CD4-positive, alpha-beta T cell treated with Interleukin-12 subunit alpha and Interleukin-12 subunit beta, for 1 hour (primary cell): ENCODE measurements around the gene NRG3.
"Not testable (repeated sequence)": the region's sequence is repeated elsewhere in the genome, so short reads cannot be mapped to it uniquely, and the experiment has no call there.

ENCODE experiments used
- DNase-seq: peaks from one replicate; pipeline ENCODE4 v3.0.0-alpha.2; 2020

The NRG3 gene

DNA sequence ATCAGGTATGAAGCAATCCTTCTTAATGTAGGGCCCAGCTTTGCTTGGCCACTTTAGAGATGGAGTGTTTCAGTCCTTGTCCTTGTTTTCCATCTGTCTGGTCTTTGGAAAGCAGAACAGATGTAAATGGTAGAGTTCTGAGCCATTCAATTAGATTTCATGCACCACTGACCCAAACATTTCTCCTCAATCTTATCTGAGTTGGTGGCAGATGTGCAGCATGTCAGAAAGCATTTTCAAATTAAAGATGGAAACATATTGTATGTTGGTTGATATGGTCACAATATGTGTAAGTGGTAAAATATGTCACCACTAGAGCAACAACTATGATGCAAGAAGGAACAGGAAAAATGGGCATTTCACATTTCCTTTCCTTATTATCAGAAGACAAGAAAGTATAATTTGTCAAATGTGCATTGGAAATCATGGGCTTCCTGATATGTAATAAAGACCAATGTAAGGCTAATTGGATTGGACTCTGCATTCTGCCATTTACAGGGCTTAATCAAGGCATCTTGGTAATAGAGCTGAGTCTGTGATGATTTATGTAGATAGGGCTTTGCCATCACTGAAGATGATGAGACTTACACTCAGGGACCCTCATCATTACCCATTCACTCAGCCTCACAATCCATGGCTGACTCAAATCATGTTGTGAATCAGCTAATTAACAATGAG lies 750.7 kb downstream of the NRG3 start:
- no peak for DNase-seq

DNA sequence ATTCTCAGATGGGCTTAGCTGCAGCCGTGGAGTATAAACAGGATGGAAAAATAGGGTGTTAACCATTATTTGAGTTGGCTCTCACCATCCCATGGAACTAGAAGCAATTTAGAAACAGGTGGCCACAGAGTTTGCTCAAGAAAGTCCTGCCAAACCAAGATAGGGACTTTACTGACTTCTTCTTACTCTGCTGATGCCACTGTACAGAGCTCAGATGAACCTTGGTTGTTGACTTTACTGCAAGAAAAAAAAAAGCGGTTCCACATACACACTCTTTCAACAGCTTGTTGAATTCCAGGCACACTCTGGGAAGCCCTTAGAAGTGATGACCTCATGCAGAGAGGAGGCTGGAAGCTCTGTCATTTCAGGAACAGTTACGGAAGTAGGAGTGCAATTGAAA lies 753.4 kb downstream of the NRG3 start:
- no peak for DNase-seq

DNA sequence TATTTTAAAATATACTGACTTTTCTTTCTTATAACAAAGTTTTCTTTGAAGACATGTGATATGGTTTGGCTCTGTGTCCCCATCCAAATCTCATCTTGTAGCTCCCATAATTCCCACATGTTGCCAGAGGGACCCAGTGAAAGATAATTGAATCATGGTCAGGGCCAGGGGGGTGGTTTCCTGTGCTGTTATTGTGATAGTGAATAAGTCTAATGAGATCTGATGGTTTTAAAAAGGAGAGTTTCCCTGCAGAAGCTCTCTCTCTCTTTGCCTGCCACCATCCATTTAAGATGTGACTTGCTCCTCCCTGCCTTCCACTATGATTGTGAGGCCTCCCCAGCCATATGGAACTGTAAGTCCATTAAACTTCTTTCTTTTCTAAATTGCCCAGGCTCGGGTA lies 768.1 kb downstream of the NRG3 start:
- DNase-seq: no peak

DNA sequence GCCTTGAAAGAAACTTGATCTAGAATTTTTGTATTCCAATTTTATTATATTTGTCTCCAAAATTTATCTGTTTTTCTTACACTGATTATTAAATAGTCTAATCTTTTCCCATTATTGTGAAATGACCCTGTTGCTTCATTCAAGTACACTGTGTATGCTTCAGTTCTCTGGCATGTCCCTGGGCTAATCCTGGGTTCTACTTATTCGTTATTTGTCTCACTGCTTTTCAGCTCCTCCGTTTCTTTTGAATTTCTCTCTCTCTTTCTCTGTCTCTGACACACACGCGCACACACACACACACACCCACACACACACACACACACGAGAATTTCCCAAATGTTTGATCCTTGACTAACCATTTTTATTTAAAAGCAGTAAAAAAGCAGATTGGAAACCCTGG lies 768.6 kb downstream of the NRG3 start:
- no peak for DNase-seq

DNA sequence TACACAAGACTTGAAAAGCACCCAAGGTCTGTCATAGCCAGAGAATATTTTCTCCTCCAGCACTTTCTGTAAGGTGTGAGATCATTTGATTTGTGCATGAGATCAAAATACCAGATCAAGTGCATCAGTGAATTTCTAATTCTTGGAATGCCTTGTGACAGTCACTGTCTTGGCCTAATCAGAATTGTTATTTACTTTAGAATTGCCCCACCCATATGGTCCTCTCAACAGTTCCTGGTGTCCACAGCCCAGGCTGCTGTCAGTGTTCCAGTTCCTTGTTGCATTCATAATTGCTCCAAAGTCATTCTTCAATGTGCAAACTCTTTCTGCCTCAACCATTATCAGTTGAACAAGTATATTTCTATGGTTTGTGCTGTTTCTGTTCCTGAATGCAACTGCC lies 770.2 kb downstream of the NRG3 start:
- DNase-seq: no peak

DNA sequence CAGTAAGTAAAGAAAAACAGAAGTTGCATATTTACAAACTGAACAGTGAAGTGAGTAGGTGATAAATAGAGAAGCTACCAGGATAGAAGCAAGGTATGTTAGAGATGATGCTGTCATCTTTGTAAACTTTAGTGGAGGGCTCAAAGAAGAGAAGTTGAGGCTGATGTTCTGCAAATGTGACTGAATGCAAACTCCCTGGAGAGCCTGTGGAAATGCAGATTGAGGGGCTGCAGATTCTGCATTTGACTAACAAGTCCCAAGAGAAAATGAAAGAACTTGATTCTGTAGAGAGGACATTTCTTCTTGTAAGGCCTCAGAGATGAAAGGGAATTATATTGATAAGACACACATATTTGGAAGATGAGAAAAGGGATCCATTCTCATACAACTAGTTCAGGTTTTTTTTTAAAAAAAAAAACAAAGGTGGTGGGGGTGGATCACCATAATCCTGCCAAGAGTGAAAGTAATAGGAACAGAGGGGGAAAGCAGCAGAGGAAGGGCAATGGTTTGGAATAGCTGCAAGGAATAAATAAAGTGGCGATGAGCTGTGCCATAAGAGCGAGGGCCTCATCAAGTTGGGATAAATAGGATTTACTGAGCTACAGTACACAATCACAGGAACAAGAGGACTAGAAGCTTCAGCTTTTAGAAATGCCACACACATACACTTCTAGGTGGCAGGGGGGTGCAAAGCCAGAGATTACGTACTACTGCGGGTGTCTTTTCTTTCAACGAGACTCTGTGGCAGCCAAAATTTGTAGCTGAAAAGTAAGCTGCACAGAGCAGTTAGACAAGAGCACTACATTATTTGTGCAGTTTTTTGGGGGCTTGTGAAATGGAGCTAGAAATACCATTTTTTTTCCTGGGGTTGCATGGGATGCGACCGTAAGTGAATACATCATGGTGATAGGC lies 778.5 kb downstream of the NRG3 start:
- no peak for DNase-seq

DNA sequence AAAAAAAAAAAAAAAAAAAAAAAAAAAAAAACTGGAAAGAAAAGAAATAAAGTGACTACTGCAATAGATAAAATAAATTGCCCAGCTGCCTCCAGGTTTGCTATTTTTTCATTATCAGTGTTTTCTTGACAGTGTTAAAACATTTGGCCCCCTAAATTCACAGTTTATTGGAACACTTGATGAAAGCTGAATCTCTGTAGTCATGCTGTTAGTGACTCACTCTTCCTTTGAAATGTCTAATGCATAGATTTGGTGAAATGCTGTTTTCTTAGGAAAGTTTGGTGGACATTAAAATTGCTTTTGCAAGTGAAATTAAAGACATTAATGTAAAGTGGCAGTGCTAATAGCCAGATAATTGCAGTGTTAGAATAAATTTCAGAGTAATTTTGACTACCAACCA lies 785.2 kb downstream of the NRG3 start:
- DNase-seq: no peak

DNA sequence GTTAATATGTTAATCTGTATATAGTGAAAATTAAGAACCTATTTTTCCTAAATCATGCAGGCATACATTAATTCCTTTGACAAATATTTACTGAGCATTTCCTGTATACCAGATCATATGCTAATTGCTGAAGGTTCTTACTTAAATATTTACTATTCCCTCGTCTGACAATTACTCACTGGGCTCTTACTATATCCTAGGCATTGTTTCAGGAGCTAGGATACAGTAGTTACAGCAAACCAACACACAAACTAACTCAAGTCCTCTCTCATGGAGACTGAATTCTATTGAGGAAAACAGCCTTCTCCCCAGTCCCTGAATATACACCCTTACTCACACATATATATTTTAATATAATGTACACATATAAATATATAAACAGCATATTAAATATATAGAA lies 786.0 kb downstream of the NRG3 start:
- no peak for DNase-seq

DNA sequence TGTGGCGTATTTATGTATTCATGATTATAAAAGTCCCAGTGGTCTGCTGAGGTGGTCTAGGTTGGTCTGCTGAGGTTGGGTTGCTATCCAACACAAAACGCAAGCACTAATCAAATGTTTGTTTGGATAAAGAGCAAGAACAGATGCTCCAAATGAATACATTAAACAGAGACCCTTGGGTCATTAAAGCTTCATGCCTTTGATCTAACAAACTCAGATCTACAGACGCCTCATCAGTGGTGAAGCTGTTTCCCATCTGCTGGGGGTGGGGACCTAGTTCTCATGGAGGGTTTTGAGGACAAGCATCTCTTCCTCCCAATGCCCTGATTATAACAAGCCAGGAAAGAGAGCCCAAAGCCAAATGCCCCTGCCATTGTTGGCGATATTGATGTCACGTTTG lies 786.7 kb downstream of the NRG3 start:
- DNase-seq: no peak

DNA sequence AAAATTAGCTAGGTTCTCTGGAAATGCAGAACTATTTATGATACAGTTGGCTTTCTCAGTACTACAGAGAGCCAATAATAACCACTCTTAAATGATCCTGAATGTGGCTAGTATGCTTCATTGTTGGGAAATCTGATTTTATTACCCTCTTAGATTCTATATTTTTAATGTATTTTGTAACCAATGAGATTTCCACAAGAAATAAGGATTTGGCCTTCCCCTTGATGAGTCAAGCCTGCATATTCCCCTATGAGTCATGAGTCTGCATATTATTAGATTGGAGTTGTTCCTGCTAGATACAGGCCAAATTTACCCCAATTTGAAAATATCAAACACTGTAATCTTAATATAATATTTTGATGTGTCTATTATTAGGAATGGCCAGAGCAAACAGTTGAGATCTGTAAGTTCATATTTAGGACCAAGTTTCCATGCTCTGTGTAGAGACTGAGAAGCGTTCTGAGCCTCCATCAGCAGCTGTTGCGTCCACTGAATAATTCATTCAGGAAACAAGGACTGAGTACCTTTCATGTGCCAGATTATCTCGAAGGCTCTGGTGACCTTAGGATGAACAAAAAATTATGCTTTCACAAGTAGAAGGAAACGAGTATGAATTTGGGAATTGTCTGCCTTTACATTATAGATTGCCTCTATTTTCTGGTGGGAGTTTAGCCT lies 793.4 kb downstream of the NRG3 start:
- DNase-seq: no peak

DNA sequence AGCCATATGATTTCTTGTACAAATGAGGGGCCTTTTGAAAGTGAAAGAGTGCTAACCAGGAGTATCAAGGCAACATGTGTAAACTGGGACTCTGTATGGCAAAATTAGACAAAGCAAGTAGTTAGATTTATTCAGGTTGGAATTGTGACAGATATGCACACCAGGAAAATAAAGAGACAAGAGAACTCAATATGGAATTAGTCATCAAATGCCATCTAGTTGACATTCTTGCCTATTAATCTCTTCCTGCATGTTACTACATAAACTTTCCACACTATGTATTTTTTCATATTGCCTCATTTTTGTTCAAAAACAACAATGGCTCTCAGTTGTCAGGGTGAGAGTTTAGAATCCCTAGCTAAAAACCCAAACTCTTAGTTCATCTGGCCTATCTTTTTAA lies 799.0 kb downstream of the NRG3 start:
- DNase-seq: no peak

DNA sequence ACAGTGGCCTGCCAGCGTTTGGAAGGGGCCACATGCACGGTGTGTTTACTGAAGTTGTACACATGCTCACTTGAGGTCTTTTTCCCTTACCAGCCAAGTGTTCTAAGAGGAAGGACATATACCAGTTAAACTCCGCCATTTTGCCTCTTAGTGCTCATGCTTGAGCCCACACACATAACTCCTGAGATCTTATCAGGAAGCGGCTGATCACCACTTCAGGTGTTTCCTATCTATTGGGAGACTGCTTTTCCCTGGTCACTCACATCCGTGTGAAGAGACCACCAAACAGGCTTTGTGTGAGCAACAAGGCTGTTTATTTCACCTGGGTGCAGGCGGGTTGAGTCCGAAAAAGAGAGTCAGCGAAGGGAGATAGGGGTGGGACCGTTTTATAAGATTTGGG lies 802.9 kb downstream of the NRG3 start:
- not testable (repeated sequence) for DNase-seq

DNA sequence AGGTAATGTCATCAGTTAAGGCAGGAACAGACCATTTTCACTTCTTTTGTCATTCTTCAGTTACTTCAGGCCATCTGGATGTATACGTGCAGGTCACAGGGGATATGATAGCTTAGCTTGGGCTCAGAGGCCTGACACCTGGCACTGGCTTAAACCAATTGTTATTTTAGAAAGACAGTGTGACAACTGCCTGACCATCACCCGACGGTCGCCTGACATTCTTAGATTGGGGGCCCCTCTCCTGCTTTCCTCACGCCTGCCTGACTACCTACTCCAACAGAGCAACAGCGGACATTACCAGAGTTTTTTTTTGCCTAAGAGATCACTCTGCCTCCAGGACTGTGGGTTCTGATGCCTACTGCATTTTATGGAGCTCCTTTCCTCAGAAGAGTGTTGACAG lies 803.5 kb downstream of the NRG3 start:
- not testable (repeated sequence) for DNase-seq

DNA sequence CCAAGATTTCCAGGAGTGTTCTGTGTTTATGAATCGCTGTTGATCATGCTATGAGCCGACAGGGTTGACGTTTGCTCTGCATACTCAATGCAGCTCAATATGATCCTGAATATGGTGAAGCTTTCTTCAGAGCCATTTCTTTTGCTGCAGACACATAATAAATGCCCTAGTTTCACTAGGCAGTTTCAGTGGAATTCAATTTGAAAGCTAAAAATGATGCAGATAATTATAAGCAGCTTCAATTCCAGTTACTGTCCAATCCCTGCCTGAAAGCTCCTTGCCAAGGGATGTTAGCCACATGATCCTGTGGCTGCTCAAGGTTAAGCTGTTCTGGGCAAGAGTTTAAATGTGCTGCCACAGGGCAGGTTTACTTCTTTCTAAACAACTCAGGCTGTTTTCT lies 805.6 kb downstream of the NRG3 start:
- no peak for DNase-seq

DNA sequence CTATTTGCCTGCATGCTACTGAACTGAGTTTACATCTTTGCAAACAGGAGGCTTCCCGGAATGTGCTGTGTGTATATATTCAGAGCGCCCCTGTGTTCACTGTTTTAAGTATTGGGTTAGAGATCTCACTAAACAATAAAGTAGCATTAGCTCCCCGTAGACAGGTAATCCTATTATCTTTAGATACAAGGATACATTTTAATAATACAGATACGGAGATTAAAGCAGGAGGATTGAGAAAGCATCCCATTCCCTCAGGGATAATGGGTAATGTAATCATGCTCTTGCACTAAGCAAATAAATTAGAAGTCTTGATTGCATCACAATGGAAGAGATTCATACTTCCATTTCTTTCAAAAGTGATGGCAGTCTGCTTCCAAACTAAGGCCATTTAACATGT lies 809.0 kb downstream of the NRG3 start:
- DNase-seq: no peak

DNA sequence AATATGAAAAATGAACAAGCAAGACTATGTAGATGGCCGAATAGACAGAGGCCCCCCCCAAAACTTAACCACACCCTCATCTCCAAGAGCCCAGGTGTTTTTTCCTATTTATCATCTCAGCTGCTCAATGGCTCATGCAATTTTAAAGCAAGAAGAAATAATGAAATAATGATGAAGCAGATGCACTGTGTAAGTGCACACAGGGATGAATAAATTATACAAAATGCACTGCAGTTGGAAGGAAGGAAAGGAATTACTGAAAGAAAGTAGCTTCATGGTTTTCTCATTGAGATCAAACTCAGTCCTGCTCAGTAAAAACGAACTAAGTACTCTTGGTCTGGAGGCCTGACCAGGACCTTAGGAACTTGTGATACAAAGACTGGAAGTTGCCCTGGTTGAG lies 810.1 kb downstream of the NRG3 start:
- no peak for DNase-seq

DNA sequence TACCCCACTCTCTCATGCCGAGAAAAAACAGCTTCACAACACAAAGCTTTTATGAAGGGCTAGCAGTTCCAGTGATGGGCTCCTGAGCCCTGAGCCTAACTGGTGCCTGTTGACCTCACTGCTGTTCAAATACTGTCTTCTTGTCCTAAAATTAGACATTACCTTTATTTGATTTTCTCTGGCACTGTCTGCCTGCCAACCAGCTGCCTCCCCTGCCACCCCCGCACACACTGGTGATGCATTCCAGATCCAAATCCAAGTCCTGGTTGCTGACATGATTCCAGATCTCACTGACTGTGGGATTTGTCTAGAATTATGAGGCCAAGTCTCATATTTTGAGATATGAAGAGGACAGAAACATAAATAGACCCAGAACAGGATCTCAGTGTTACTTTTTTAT lies 816.2 kb downstream of the NRG3 start:
- no peak for DNase-seq

DNA sequence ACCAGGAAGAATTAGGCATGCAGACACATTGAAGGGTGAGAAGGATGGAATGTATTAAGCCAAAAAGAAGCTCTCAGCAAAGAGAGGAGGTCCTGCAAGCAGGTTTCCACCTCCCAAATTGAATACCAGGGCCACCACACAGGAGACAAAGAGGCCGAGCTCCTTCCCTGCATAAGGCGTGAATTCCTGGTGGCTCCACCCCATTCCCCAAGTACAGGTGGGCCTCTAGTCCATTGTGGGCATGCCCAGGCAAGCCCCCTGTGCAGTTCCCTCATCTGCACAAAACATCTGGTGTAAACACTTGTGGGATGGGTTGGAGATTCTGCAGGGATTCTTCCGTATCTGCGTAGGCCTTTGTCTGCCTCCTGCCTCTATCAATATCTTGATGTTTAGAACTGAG lies 817.5 kb downstream of the NRG3 start:
- DNase-seq: no peak

DNA sequence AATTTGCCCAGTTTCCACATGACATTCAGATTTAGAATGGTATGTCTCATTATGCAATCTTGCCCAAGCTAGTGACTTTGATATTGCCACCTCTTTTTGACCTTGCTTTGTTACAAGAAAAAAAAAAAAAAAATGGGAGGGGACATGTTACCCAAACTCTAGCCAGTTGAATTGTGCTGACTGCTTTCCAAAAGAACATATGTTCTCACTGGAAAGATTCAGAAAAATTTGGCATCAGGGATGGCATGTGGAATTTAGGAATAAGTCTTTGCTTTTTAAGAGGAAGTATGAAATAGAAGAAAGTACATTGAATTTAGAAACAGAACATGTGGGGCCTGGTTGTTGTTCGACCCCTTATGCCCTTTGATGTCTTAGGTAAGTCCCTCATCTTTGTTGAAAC lies 846.8 kb downstream of the NRG3 start:
- DNase-seq: no peak

DNA sequence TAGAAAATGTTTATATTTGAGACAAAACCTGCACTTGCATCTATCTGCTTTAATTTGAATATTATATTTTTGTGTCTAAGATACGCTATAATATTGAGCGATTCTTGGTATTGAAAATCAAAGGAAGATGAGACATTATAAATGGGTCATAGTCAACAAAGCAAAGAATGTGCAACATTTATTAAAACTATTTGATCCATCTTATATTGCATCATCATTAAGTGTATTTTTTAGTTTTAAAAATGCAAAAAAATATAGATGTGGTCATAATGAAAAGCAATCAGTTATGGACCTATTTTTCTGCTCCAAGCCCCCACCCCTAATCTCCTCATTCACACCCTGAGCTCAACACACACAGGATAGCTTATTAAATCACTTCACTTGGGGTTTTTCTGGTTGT lies 847.3 kb downstream of the NRG3 start:
- no peak for DNase-seq

DNA sequence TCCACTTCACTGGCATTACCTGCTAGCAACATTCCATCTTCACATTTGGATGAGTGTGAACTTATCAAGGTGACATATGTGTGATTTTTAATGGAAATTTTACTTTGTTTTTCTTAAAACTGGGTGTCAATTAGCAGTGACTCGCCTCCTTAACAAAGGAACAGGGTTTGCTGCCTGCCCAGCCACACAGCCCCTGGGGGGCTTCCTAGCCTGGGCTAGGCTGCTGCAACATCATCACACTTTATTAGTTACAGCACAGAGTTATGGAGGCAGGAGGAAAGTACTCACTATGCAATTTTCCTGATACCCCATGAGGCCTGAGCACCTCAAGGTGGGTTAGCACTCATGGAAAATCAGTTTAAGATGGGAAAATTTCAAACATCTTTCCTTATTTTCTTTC lies 861.3 kb downstream of the NRG3 start:
- DNase-seq: no peak

DNA sequence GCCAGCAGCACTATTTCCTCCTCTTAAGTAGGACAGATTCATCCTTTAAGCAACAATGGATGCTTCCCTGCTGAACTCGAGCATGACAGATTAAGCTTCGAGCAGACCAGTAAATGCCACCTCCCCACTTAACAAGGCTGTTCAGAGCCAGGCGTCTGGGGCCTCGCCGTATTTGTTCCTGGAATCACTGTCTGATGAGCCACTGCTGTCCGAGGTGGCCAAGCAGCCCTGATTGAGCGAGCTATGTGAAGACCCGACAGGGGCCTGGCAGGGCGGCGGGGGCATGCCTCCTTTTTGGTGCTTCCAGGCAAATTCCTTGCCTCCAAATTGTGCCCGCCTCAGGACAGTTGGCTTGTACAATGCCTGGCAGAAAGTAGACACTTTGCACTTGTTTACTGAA lies 862.6 kb downstream of the NRG3 start:
- no peak for DNase-seq

DNA sequence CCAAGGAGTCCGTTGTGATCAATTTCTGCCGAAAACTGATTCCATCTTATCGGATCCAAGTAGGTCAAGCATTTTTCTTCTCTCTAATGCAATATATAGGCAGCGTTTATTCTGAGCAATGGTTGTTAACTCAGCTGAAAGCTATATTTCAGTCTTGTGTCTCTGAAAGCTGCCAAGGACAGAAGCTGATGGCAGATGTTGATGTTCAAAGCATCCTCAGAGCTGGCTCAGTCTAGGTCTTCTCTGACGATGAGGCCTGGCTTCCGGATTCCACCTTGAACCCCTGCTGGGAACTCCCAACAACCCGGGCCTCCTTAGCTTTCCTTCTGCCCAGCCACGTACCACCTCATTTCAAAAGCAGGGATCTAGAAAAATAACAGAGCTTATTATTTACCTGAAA lies 863.6 kb downstream of the NRG3 start:
- DNase-seq: no peak

DNA sequence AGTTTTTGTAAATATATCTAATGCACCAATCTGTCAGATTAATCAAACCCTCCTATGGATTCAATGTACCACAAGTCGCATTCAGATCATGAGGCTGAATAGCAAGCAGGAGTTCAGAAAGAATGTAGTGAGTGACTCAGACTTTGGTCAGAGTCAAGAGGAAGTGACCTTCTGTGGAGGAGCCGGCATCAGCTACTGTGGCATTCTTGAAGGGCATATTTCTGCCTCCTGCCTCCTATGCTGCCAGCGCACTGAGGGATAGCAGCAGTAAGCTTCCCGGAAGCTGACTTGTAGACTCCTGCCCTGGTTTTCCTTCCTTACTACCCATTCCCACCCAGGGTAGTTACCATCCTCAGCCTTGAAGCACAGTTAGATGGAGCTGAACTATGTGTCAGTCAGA lies 867.5 kb downstream of the NRG3 start:
- DNase-seq: no peak
